ENCODE results near the gene VWA5B1. TPM values are rescaled to one million over a fixed set of nuclear protein-coding genes. Genes with fewer than 3 reads are reported as not detected.

The VWA5B1 gene
- total and polyA plus RNA-seq, 2 experiments from 2014 or later, result 0.16 to 1.0 TPM

- Mint-ChIP-seq H3K4me1 (no peaks in the 10 kb centered on the region), H3K36me3 (ENCODE audit: low read depth) (no peaks in the 10 kb centered on the region), H3K27me3 (ENCODE audit: insufficient read depth, low read depth, poor library complexity) (peaks cover 14% of the 10 kb centered on the region), H3K27ac (no peak overlapping the region), H3K4me3 (no peak overlapping the region), H3K9me3 (peaks cover 3% of the 10 kb centered on the region; the same call in 1 of the 3 replicates)
- H3K4me1 ChIP-seq (ENCODE audit: insufficient read depth), result no peaks in the 10 kb centered on the region
- no peaks in the 10 kb centered on the region for H3K27me3 ChIP-seq (ENCODE audit: insufficient read depth)
- ATAC-seq, result no peak
- no peaks in the 10 kb centered on the region for H3F3A ChIP-seq (replicated peaks; ENCODE audit: low read depth)
- DNase-seq (ENCODE audit: low spot score), result no peak
- H3K9me2 ChIP-seq (ENCODE audit: insufficient read depth), result no peaks in the 10 kb centered on the region
- H3K4me3 ChIP-seq, result no peak overlapping the region
- H3K36me3 ChIP-seq (ENCODE audit: insufficient read depth), result no peaks in the 10 kb centered on the region
- no peak for TF ChIP-seq ZNF331 (CRISPR knock-in tag; IDR thresholded peaks at IDR 0.05; ENCODE audit: low read depth)
- no peak for TF ChIP-seq NANOG (IDR thresholded peaks at IDR 0.05; ENCODE audit: borderline replicate concordance)
- TF ChIP-seq ZNF114 (CRISPR knock-in tag; IDR thresholded peaks at IDR 0.05), result no peak
- TF ChIP-seq CTCF (conservative IDR thresholded peaks at IDR 0.05; ENCODE audit: low read depth in 2 of 2), result peak in 1 of 2 experiments; percentile 21; a peak in 1 of 4 replicates
- no peak for TF ChIP-seq EZH2 (IDR thresholded peaks at IDR 0.05; ENCODE audit: low read depth, unreplicated experiment)
- no peaks in the 10 kb centered on the region for H4K20me1 ChIP-seq (replicated peaks; ENCODE audit: insufficient read depth)
- no peak overlapping the region for H2AFZ ChIP-seq
- no peak overlapping the region for H3K27ac ChIP-seq (ENCODE audit: low read depth)
- no peaks in the 10 kb centered on the region for H3K79me2 ChIP-seq (replicated peaks; ENCODE audit: insufficient read depth)
- H3K4me2 ChIP-seq, result no peak overlapping the region
Measured at GRCh38 chr1:20349971-20350370, 59.3 kb downstream of the VWA5B1 start.

GRCh38 chr1:20350421-20350820, 59.7 kb downstream of the VWA5B1 start:
- ATAC-seq, result no peak
- Histone ChIP-seq H4K20me1 (replicated peaks; ENCODE audit: insufficient read depth) (no peaks in the 10 kb centered on the region), H3K4me1 (ENCODE audit: insufficient read depth) (no peaks in the 10 kb centered on the region), H3K9me2 (ENCODE audit: insufficient read depth) (no peaks in the 10 kb centered on the region), H3K4me2 (no peak overlapping the region), H3K4me3 (no peak overlapping the region), H3K27me3 (ENCODE audit: insufficient read depth) (no peaks in the 10 kb centered on the region), H3K36me3 (ENCODE audit: insufficient read depth) (no peaks in the 10 kb centered on the region), H3K27ac (ENCODE audit: low read depth) (no peak overlapping the region), H3F3A (replicated peaks; ENCODE audit: low read depth) (no peaks in the 10 kb centered on the region), H2AFZ (no peak overlapping the region), H3K79me2 (replicated peaks; ENCODE audit: insufficient read depth) (no peaks in the 10 kb centered on the region)
- no peaks in the 10 kb centered on the region for H3K4me1 Mint-ChIP-seq
- H3K4me3 Mint-ChIP-seq, result no peak overlapping the region
- peaks cover 3% of the 10 kb centered on the region; the same call in 1 of the 3 replicates for H3K9me3 Mint-ChIP-seq
- peaks cover 14% of the 10 kb centered on the region for H3K27me3 Mint-ChIP-seq (ENCODE audit: insufficient read depth, low read depth, poor library complexity)
- H3K36me3 Mint-ChIP-seq (ENCODE audit: low read depth), result no peaks in the 10 kb centered on the region
- no peak overlapping the region for H3K27ac Mint-ChIP-seq
- TF ChIP-seq EZH2phosphoT487 (IDR thresholded peaks at IDR 0.05; ENCODE audit: unreplicated experiment), result no peak
- no peak for TF ChIP-seq POLR2AphosphoS5 (IDR thresholded peaks at IDR 0.05; ENCODE audit: low read depth)
- no peak for DNase-seq (ENCODE audit: low spot score)

GRCh38 chr1:20351911-20352701, 61.4 kb downstream of the VWA5B1 start:
- DNase-seq (ENCODE audit: low spot score), result no peak
- no peak overlapping the region for H3K27ac ChIP-seq (ENCODE audit: low read depth)
- H3K4me2 ChIP-seq, result no peak overlapping the region
- no peaks in the 10 kb centered on the region for H4K20me1 ChIP-seq (replicated peaks; ENCODE audit: insufficient read depth)
- TF ChIP-seq EZH2phosphoT487 (IDR thresholded peaks at IDR 0.05; ENCODE audit: unreplicated experiment) (no peak), ZNF331 (CRISPR knock-in tag; IDR thresholded peaks at IDR 0.05; ENCODE audit: low read depth) (no peak)
- no peak for ATAC-seq
- H3K4me1 ChIP-seq (ENCODE audit: insufficient read depth), result no peaks in the 10 kb centered on the region
- Mint-ChIP-seq H3K9me3 (no peaks in the 10 kb centered on the region), H3K27me3 (ENCODE audit: insufficient read depth, low read depth, poor library complexity) (peaks cover 14% of the 10 kb centered on the region), H3K4me3 (no peak overlapping the region), H3K27ac (no peak overlapping the region), H3K36me3 (ENCODE audit: low read depth) (no peaks in the 10 kb centered on the region), H3K4me1 (no peaks in the 10 kb centered on the region)
- H3K9me2 ChIP-seq (ENCODE audit: insufficient read depth), result no peaks in the 10 kb centered on the region
- no peaks in the 10 kb centered on the region for H3F3A ChIP-seq (replicated peaks; ENCODE audit: low read depth)
- H2AFZ ChIP-seq, result no peak overlapping the region
- no peak overlapping the region for H3K4me3 ChIP-seq
- no peaks in the 10 kb centered on the region for H3K79me2 ChIP-seq (replicated peaks; ENCODE audit: insufficient read depth)
- no peaks in the 10 kb centered on the region for H3K27me3 ChIP-seq (ENCODE audit: insufficient read depth)
- H3K36me3 ChIP-seq (ENCODE audit: insufficient read depth), result no peaks in the 10 kb centered on the region

Measured in GM23338 (cell line).